ENCODE results near the gene OSTN.

The OSTN gene

GRCh38 chr3:191280111-191280510 lies 81.1 kb downstream of the OSTN start:
- Histone ChIP-seq H3K27me3 (ENCODE audit: insufficient read depth, low read depth, severe bottlenecking) (no peaks in the 10 kb centered on the region), H3K9me3 (ENCODE audit: severe bottlenecking) (no peaks in the 10 kb centered on the region), H3K36me3 (no peaks in the 10 kb centered on the region), H3K27ac (no peak overlapping the region), H3K4me3 (ENCODE audit: low read depth, low read length) (no peak overlapping the region)
- no peak for TF ChIP-seq CTCF (IDR thresholded peaks at IDR 0.05; ENCODE audit: low read depth, low read length)
- DNase-seq, result no peak

GRCh38 chr3:191280882-191281281 lies 81.8 kb downstream of the OSTN start:
- no peak for DNase-seq
- Histone ChIP-seq H3K9me3 (ENCODE audit: severe bottlenecking) (no peaks in the 10 kb centered on the region), H3K36me3 (no peaks in the 10 kb centered on the region), H3K27ac (no peak overlapping the region), H3K4me3 (ENCODE audit: low read depth, low read length) (no peak overlapping the region), H3K27me3 (ENCODE audit: insufficient read depth, low read depth, severe bottlenecking) (no peaks in the 10 kb centered on the region)
- TF ChIP-seq CTCF (IDR thresholded peaks at IDR 0.05; ENCODE audit: low read depth, low read length), result no peak

GRCh38 chr3:191282251-191283185 lies 83.5 kb downstream of the OSTN start:
- Histone ChIP-seq H3K4me3 (ENCODE audit: low read depth, low read length) (no peak overlapping the region), H3K27ac (no peak overlapping the region)
- no peak for TF ChIP-seq CTCF (IDR thresholded peaks at IDR 0.05; ENCODE audit: low read depth, low read length)

GRCh38 chr3:191283400-191283799 lies 84.4 kb downstream of the OSTN start:
- H3K36me3 ChIP-seq, result no peaks in the 10 kb centered on the region
- H3K27me3 ChIP-seq (ENCODE audit: insufficient read depth, low read depth, severe bottlenecking), result no peaks in the 10 kb centered on the region
- DNase-seq, result no peak
- TF ChIP-seq CTCF (IDR thresholded peaks at IDR 0.05; ENCODE audit: low read depth, low read length), result no peak
- no peak overlapping the region for H3K27ac ChIP-seq
- no peaks in the 10 kb centered on the region for H3K9me3 ChIP-seq (ENCODE audit: severe bottlenecking)
- H3K4me3 ChIP-seq (ENCODE audit: low read depth, low read length), result no peak overlapping the region

More at GRCh38 chr3:191282251-191283185, 83.5 kb downstream of the OSTN start:
- DNase-seq, result no peak
- no peaks in the 10 kb centered on the region for H3K36me3 ChIP-seq
- H3K27me3 ChIP-seq (ENCODE audit: insufficient read depth, low read depth, severe bottlenecking), result no peaks in the 10 kb centered on the region
- no peaks in the 10 kb centered on the region for H3K9me3 ChIP-seq (ENCODE audit: severe bottlenecking)

- no peaks in the 10 kb centered on the region for H3K36me3 ChIP-seq
- no peak for DNase-seq
- no peak overlapping the region for H3K27ac ChIP-seq
- H3K9me3 ChIP-seq (ENCODE audit: severe bottlenecking), result no peaks in the 10 kb centered on the region
- H3K4me3 ChIP-seq (ENCODE audit: low read depth, low read length), result no peak overlapping the region
- no peak for TF ChIP-seq CTCF (IDR thresholded peaks at IDR 0.05; ENCODE audit: low read depth, low read length)
- H3K27me3 ChIP-seq (ENCODE audit: insufficient read depth, low read depth, severe bottlenecking), result no peaks in the 10 kb centered on the region
Observed at GRCh38 chr3:191290311-191291025, 91.4 kb downstream of the OSTN start.

All from WERI-Rb-1 (cell line).